ENCODE results near the gene LCE5A.

LCE5A gene

GRCh38 chr1:152505083-152505482, 5.5 kb upstream of the LCE5A start:
- no peak for TF ChIP-seq SIN3A (IDR thresholded peaks at IDR 0.05; ENCODE audit: borderline replicate concordance, insufficient read depth, low read length)
- no peak for TF ChIP-seq REST (IDR thresholded peaks at IDR 0.05; ENCODE audit: insufficient read depth in 1 of 2, low read depth in 2 of 2, low read length in 2 of 2)
- no peak for TF ChIP-seq POLR2AphosphoS5 (IDR thresholded peaks at IDR 0.05; ENCODE audit: low read depth, low read length)
- TF ChIP-seq FOXP2 (optimal IDR thresholded peaks at IDR 0.05; ENCODE audit: borderline replicate concordance, extremely low read depth, extremely low read length, insufficient read depth) = no peak

GRCh38 chr1:152506899-152507498, 3.6 kb upstream of the LCE5A start:
- TF ChIP-seq TAF1 (IDR thresholded peaks at IDR 0.05; ENCODE audit: borderline replicate concordance, insufficient read depth, low read length) (no peak), REST (IDR thresholded peaks at IDR 0.05; ENCODE audit: insufficient read depth in 1 of 2, low read depth in 2 of 2, low read length in 2 of 2) (no peak), POLR2AphosphoS5 (IDR thresholded peaks at IDR 0.05; ENCODE audit: low read depth, low read length) (no peak), FOXP2 (optimal IDR thresholded peaks at IDR 0.05; ENCODE audit: borderline replicate concordance, extremely low read depth, extremely low read length, insufficient read depth) (no peak), SIN3A (IDR thresholded peaks at IDR 0.05; ENCODE audit: borderline replicate concordance, insufficient read depth, low read length) (no peak)

- TF ChIP-seq TAF1 (IDR thresholded peaks at IDR 0.05; ENCODE audit: borderline replicate concordance, insufficient read depth, low read length) (no peak), SIN3A (IDR thresholded peaks at IDR 0.05; ENCODE audit: borderline replicate concordance, insufficient read depth, low read length) (no peak), REST (IDR thresholded peaks at IDR 0.05; ENCODE audit: insufficient read depth in 1 of 2, low read depth in 2 of 2, low read length in 2 of 2) (no peak), POLR2AphosphoS5 (IDR thresholded peaks at IDR 0.05; ENCODE audit: low read depth, low read length) (no peak), FOXP2 (optimal IDR thresholded peaks at IDR 0.05; ENCODE audit: borderline replicate concordance, extremely low read depth, extremely low read length, insufficient read depth) (no peak)
Observed at GRCh38 chr1:152511596-152511995, 993 bp downstream of the LCE5A start.

GRCh38 chr1:152513081-152513480, 2.5 kb downstream of the LCE5A start:
- TF ChIP-seq TAF1 (IDR thresholded peaks at IDR 0.05; ENCODE audit: borderline replicate concordance, insufficient read depth, low read length) = no peak
- TF ChIP-seq SIN3A (IDR thresholded peaks at IDR 0.05; ENCODE audit: borderline replicate concordance, insufficient read depth, low read length) = no peak
- no peak for TF ChIP-seq FOXP2 (optimal IDR thresholded peaks at IDR 0.05; ENCODE audit: borderline replicate concordance, extremely low read depth, extremely low read length, insufficient read depth)
- no peak for TF ChIP-seq POLR2AphosphoS5 (IDR thresholded peaks at IDR 0.05; ENCODE audit: low read depth, low read length)
- no peak for TF ChIP-seq REST (IDR thresholded peaks at IDR 0.05; ENCODE audit: insufficient read depth in 1 of 2, low read depth in 2 of 2, low read length in 2 of 2)
